HL-60/S4 treated with phorbol 12-myristate 13-acetate at 8.2 ng/mL for 4 days and 3 days (cell line): ENCODE data around the gene VWC2.

Experiments
- in situ Hi-C: fragments of 300-500 bp; cut with MboI; formaldehyde crosslinking; loops from 2 replicates; pipeline ENCODE4 v1.15.0; 2022; ENCODE audit warnings: low sequenced_read_pairs

Gene VWC2

GRCh38 chr7:49927631-49928030 is 154.2 kb downstream of the VWC2 start:
- in situ Hi-C loops = no loop called here

DNA sequence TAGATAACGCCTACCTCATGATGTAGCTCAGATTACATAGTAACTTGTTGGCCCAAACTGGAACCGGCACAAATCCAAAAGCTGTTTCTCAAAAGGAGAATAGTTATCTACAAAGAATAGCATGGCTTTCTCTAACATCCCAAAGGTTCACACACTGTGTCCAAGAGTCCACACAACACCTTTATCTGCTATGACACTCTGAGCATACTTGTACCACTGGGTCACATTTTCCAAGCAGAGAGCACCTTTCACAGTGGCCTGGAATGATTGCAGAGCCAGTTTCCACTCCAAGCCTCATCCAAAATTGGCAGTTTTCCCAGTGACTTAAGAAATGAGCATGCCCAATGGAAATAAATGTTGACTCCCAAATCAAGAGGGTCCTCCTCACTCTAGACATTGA is 155.3 kb downstream of the VWC2 start:
- in situ Hi-C loops = no loop called here

DNA sequence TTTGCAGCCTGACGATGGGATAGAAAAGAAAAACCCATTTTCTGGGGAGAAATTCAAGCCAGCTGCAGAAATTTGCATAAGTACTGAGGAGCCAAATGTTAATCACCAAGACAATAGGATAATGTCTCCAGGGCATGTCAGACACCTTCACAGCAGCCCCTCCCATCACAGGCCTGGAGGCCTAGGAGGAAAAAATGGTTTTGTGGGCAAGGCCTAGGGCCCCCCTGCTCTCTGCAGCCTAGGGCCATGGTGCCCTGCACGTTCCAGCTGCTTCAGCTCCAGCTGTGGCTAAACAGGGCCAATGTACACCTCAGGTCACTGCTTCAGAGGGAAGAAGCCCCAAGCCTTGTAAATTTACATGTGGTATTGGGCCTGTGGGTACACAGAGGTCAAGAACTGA is 158.2 kb downstream of the VWC2 start:
- in situ Hi-C loops = no loop called here

DNA sequence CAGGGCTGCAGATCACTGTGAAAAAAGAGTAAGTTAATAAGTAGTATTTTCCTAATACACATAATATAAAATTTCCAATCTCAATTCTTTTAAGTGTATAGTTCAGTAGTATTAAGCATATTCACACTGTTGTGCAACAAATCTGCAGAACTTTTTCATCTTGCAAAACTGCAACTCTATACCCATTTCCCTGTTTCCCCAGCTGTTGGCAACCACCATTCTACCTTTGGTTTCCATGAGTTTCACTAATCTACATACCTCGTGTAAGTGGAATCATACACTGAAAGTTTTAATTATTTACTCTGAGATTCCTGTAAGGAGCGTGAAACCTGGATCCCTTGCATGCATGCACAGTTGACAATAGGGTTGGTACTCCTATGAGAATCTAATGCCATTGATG is 164.2 kb downstream of the VWC2 start:
- in situ Hi-C loops = no loop called here
